GM15510 (cell line): ENCODE data around the gene TMSB10.

ENCODE experiments used
- POLR2A ChIP-seq: IDR thresholded peaks from 3 replicates; pipeline ENCODE4 v1.6.1; 2011; ENCODE audit warnings: borderline replicate concordance; ENCODE audit not compliant: insufficient read length; ENCODE audit errors: extremely low read depth

Gene TMSB10

GRCh38 chr2:84940831-84941412 is 35.5 kb downstream of the TMSB10 start:
- no peak for TF ChIP-seq POLR2A

- no peak for TF ChIP-seq POLR2A
Observed at GRCh38 chr2:84942166-84942565, 36.7 kb downstream of the TMSB10 start.

- TF ChIP-seq POLR2A, result no peak
Observed at GRCh38 chr2:84942964-84943421, 37.5 kb downstream of the TMSB10 start.

GRCh38 chr2:84944295-84944909 is 38.9 kb downstream of the TMSB10 start:
- TF ChIP-seq POLR2A, result no peak

GRCh38 chr2:84946204-84947009 is 41.0 kb downstream of the TMSB10 start:
- peak; percentile 29 for TF ChIP-seq POLR2A

- TF ChIP-seq POLR2A, result no peak
Observed at GRCh38 chr2:84947010-84947593, 41.6 kb downstream of the TMSB10 start.

- no peak for TF ChIP-seq POLR2A
Observed at GRCh38 chr2:84953535-84953934, 48.1 kb downstream of the TMSB10 start.

- TF ChIP-seq POLR2A, result no peak
Observed at GRCh38 chr2:84954329-84954728, 48.9 kb downstream of the TMSB10 start.
